ENCODE measurements around the gene INSM2.

DNA sequence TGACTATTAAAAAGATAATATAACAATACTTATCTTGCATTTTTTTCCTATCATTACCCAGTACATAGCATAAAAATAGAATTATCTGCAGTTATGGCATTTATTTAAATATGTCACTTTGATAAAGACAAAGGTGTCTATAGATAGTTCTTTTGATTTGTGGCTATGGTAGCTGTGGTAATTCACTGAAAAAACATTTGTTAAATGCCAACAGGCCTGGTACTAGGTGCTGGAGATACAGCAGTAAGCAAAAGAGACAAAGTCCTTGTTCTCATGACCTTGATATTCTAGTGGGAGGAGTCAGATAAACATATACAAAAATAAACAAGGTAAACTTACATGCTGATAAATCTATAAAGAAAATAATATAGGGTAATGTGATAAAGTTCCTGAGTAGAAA, 44.7 kb downstream of the INSM2 start:
- TF ChIP-seq, protein P1, sequence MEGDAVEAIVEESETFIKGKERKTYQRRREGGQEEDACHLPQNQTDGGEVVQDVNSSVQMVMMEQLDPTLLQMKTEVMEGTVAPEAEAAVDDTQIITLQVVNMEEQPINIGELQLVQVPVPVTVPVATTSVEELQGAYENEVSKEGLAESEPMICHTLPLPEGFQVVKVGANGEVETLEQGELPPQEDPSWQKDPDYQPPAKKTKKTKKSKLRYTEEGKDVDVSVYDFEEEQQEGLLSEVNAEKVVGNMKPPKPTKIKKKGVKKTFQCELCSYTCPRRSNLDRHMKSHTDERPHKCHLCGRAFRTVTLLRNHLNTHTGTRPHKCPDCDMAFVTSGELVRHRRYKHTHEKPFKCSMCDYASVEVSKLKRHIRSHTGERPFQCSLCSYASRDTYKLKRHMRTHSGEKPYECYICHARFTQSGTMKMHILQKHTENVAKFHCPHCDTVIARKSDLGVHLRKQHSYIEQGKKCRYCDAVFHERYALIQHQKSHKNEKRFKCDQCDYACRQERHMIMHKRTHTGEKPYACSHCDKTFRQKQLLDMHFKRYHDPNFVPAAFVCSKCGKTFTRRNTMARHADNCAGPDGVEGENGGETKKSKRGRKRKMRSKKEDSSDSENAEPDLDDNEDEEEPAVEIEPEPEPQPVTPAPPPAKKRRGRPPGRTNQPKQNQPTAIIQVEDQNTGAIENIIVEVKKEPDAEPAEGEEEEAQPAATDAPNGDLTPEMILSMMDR (IDR thresholded peaks at IDR 0.05; ENCODE audit: low read depth, low read length, missing input control), result no peak
- TF ChIP-seq, protein P2, sequence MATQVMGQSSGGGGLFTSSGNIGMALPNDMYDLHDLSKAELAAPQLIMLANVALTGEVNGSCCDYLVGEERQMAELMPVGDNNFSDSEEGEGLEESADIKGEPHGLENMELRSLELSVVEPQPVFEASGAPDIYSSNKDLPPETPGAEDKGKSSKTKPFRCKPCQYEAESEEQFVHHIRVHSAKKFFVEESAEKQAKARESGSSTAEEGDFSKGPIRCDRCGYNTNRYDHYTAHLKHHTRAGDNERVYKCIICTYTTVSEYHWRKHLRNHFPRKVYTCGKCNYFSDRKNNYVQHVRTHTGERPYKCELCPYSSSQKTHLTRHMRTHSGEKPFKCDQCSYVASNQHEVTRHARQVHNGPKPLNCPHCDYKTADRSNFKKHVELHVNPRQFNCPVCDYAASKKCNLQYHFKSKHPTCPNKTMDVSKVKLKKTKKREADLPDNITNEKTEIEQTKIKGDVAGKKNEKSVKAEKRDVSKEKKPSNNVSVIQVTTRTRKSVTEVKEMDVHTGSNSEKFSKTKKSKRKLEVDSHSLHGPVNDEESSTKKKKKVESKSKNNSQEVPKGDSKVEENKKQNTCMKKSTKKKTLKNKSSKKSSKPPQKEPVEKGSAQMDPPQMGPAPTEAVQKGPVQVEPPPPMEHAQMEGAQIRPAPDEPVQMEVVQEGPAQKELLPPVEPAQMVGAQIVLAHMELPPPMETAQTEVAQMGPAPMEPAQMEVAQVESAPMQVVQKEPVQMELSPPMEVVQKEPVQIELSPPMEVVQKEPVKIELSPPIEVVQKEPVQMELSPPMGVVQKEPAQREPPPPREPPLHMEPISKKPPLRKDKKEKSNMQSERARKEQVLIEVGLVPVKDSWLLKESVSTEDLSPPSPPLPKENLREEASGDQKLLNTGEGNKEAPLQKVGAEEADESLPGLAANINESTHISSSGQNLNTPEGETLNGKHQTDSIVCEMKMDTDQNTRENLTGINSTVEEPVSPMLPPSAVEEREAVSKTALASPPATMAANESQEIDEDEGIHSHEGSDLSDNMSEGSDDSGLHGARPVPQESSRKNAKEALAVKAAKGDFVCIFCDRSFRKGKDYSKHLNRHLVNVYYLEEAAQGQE (IDR thresholded peaks at IDR 0.05), result no peak
- no peak for TF ChIP-seq HNF4A (conservative IDR thresholded peaks at IDR 0.05)
- TF ChIP-seq, protein P3, sequence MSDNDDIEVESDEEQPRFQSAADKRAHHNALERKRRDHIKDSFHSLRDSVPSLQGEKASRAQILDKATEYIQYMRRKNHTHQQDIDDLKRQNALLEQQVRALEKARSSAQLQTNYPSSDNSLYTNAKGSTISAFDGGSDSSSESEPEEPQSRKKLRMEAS (IDR thresholded peaks at IDR 0.05), result no peak
- TF ChIP-seq YY1 (IDR thresholded peaks at IDR 0.05), result no peak
- no peak for TF ChIP-seq TAF1 (conservative IDR thresholded peaks at IDR 0.05)
- TF ChIP-seq, protein P4, sequence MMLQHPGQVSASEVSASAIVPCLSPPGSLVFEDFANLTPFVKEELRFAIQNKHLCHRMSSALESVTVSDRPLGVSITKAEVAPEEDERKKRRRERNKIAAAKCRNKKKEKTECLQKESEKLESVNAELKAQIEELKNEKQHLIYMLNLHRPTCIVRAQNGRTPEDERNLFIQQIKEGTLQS (IDR thresholded peaks at IDR 0.05), result no peak
- TF ChIP-seq GABPA (IDR thresholded peaks at IDR 0.05 in 1 of 2, conservative IDR thresholded peaks at IDR 0.05 in 1 of 2), result no peak
- TF ChIP-seq, protein P5, sequence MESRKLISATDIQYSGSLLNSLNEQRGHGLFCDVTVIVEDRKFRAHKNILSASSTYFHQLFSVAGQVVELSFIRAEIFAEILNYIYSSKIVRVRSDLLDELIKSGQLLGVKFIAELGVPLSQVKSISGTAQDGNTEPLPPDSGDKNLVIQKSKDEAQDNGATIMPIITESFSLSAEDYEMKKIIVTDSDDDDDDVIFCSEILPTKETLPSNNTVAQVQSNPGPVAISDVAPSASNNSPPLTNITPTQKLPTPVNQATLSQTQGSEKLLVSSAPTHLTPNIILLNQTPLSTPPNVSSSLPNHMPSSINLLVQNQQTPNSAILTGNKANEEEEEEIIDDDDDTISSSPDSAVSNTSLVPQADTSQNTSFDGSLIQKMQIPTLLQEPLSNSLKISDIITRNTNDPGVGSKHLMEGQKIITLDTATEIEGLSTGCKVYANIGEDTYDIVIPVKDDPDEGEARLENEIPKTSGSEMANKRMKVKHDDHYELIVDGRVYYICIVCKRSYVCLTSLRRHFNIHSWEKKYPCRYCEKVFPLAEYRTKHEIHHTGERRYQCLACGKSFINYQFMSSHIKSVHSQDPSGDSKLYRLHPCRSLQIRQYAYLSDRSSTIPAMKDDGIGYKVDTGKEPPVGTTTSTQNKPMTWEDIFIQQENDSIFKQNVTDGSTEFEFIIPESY (IDR thresholded peaks at IDR 0.05), result no peak
- TF ChIP-seq JUND (IDR thresholded peaks at IDR 0.05), result no peak
- TF ChIP-seq RAD21 (IDR thresholded peaks at IDR 0.05), result no peak
- TF ChIP-seq RXRA (IDR thresholded peaks at IDR 0.05), result no peak
